Neural cell (in vitro differentiated cells): ENCODE results near the gene SLC12A3. TPM values are rescaled to one million over a fixed set of nuclear protein-coding genes. Genes with fewer than 3 reads are reported as not detected.
A peak's percentile ranks its signal among the peaks of the same experiment; 100 is the strongest.

ENCODE experiments used
- H2AFZ ChIP-seq: fragments of 200-600, 300-800 bp; sonication (generic), shearing (Covaris generic); 2 replicates; pipeline ENCODE4 v1.6.0; 2014; ENCODE audit warnings: low read depth, mild to moderate bottlenecking, antibody characterized with exemption, low read length, moderate library complexity
- H3F3A ChIP-seq: fragments of 200-600 bp; shearing (Covaris generic); 2 replicates; pipeline ENCODE4 v1.6.1; 2016; ENCODE audit warnings: mild to moderate bottlenecking, moderate library complexity, mixed read lengths, antibody characterized with exemption, low read length; ENCODE audit not compliant: insufficient read depth, poor library complexity, severe bottlenecking
- H3K27ac ChIP-seq: fragments of 200-600, 300-800 bp; sonication (generic), shearing (Covaris generic); 2 replicates; pipeline ENCODE4 v1.5.1; 2014; ENCODE audit warnings: mild to moderate bottlenecking, low read length, moderate library complexity
- H3K27me3 ChIP-seq: fragments of 300-800, 200-600 bp; sonication (generic), shearing (Covaris generic); 2 replicates; pipeline ENCODE4 v1.6.0; 2014; ENCODE audit warnings: mild to moderate bottlenecking, low read depth, low read length, moderate library complexity; ENCODE audit not compliant: insufficient read depth
- H3K36me3 ChIP-seq: fragments of 300-800, 200-600 bp; sonication (generic), shearing (Covaris generic); 2 replicates; pipeline ENCODE4 v1.5.1; 2014; ENCODE audit warnings: mild to moderate bottlenecking, antibody characterized with exemption, low read length, moderate library complexity; ENCODE audit not compliant: insufficient read depth
- H3K4me2 ChIP-seq: fragments of 300-800, 200-600 bp; sonication (generic), shearing (Covaris generic); 2 replicates; pipeline ENCODE4 v1.6.0; 2014; ENCODE audit warnings: mild to moderate bottlenecking, low read length
- H3K4me3 ChIP-seq: fragments of 300-800, 200-600 bp; sonication (generic), shearing (Covaris generic); 2 replicates; pipeline ENCODE4 v1.5.1; 2014; ENCODE audit warnings: mild to moderate bottlenecking, low read length, moderate library complexity
- H3K79me2 ChIP-seq: fragments of 200-600 bp; shearing (Covaris generic); replicated peaks from 2 replicates; pipeline ENCODE4 v1.6.0; 2014; ENCODE audit warnings: mild to moderate bottlenecking, low read length, moderate library complexity; ENCODE audit not compliant: insufficient read depth
- H3K9ac ChIP-seq: fragments of 300-800, 200-600 bp; sonication (generic), shearing (Covaris generic); 2 replicates; pipeline ENCODE4 v1.6.1; 2016; ENCODE audit warnings: mild to moderate bottlenecking, low read length, mixed read lengths
- H3K9me2 ChIP-seq: fragments of 200-600 bp; shearing (Covaris generic); 2 replicates; pipeline ENCODE4 v1.6.1; 2016; ENCODE audit warnings: mild to moderate bottlenecking, low read length, mixed read lengths; ENCODE audit not compliant: insufficient read depth
- H3K9me3 ChIP-seq: fragments of 200-600, 300-800 bp; sonication (generic), shearing (Covaris generic); 2 replicates; pipeline ENCODE4 v1.6.1; 2016; ENCODE audit warnings: mild to moderate bottlenecking, mixed run types, low read length, moderate library complexity, mixed read lengths
- H4K20me1 ChIP-seq: fragments of 200-600 bp; shearing (Covaris generic); 2 replicates; pipeline ENCODE4 v1.6.1; 2016; ENCODE audit warnings: mild to moderate bottlenecking, mixed run types; ENCODE audit not compliant: insufficient read depth
- EP300 ChIP-seq: fragments of 450-650 bp; conservative IDR thresholded peaks from 2 replicates; pipeline ENCODE4 v1.6.1; 2014; ENCODE audit warnings: antibody characterized with exemption, mild to moderate bottlenecking, moderate library complexity; ENCODE audit not compliant: poor library complexity, severe bottlenecking
- EZH2 ChIP-seq: fragments of 200-600, 300-800 bp; shearing (Covaris generic), sonication (generic); IDR thresholded peaks from 2 replicates; pipeline ENCODE4 v1.6.1; 2014; ENCODE audit warnings: antibody characterized with exemption, low read length, borderline replicate concordance, mild to moderate bottlenecking; ENCODE audit not compliant: insufficient read depth, poor library complexity, severe bottlenecking
- MXI1 ChIP-seq: fragments of 450-650 bp; conservative IDR thresholded peaks from 2 replicates; pipeline ENCODE4 v1.6.1; 2014; ENCODE audit warnings: antibody characterized with exemption, mild to moderate bottlenecking; ENCODE audit not compliant: poor library complexity, severe bottlenecking
- POLR2AphosphoS5 ChIP-seq: IDR thresholded peaks from 2 replicates; pipeline ENCODE4 v1.6.1; 2012
- RAD21 ChIP-seq: fragments of 450-650 bp; conservative IDR thresholded peaks from 2 replicates; pipeline ENCODE4 v1.6.1; 2014; ENCODE audit warnings: antibody characterized with exemption, mild to moderate bottlenecking, moderate library complexity
- REST ChIP-seq: IDR thresholded peaks from 2 replicates; pipeline ENCODE4 v1.6.1; 2012; ENCODE audit warnings: borderline replicate concordance
- SMC3 ChIP-seq: fragments of 450-650 bp; conservative IDR thresholded peaks from 2 replicates; pipeline ENCODE4 v1.6.1; 2014; ENCODE audit warnings: antibody characterized with exemption, mild to moderate bottlenecking, moderate library complexity; ENCODE audit not compliant: poor library complexity
- TAF1 ChIP-seq: IDR thresholded peaks from 2 replicates; pipeline ENCODE4 v1.6.1; 2012; ENCODE audit warnings: low read depth
- polyA plus RNA-seq: library from polyadenylated mRNA; depleted of rRNA; stranded (reverse); fragments of >200 nt; gene quantifications from 2 replicates; pipeline ENCODE4 v1.2.3, GENCODE V29; 2014
- TF ChIP-seq, protein P1 (sequence below): fragments of 450-650 bp; IDR thresholded peaks from 2 replicates; pipeline ENCODE4 v1.5.1; 2014; ENCODE audit warnings: antibody characterized with exemption, mild to moderate bottlenecking, moderate library complexity; ENCODE audit not compliant: poor library complexity, severe bottlenecking

Gene SLC12A3
- polyA plus RNA-seq, 1 donor from 2014 or later = 0.09 TPM

GRCh38 chr16:56931892-56932720 is 67.1 kb downstream of the SLC12A3 start, which contains the start of gene HERPUD1:
TSS of gene HERPUD1 (plus strand) at chr16:56932142. CDS start at chr16:56932245, 103 bp downstream.
- peak within 1 kb of the TSS; percentile 72 for H3K4me2 ChIP-seq
- peaks cover 24% of the 10 kb centered on the region for H3K79me2 ChIP-seq
- TF ChIP-seq REST = peak; percentile 96
- TF ChIP-seq POLR2AphosphoS5 = peak; percentile 94
- peak; percentile 99 for TF ChIP-seq TAF1
- TF ChIP-seq MXI1 = peak; percentile 66
- TF ChIP-seq, protein P1, sequence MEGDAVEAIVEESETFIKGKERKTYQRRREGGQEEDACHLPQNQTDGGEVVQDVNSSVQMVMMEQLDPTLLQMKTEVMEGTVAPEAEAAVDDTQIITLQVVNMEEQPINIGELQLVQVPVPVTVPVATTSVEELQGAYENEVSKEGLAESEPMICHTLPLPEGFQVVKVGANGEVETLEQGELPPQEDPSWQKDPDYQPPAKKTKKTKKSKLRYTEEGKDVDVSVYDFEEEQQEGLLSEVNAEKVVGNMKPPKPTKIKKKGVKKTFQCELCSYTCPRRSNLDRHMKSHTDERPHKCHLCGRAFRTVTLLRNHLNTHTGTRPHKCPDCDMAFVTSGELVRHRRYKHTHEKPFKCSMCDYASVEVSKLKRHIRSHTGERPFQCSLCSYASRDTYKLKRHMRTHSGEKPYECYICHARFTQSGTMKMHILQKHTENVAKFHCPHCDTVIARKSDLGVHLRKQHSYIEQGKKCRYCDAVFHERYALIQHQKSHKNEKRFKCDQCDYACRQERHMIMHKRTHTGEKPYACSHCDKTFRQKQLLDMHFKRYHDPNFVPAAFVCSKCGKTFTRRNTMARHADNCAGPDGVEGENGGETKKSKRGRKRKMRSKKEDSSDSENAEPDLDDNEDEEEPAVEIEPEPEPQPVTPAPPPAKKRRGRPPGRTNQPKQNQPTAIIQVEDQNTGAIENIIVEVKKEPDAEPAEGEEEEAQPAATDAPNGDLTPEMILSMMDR = peak; percentile 48
- peak; percentile 39 for TF ChIP-seq RAD21
- peak; percentile 31 for TF ChIP-seq SMC3
- peak; percentile 69 for TF ChIP-seq EP300
- TF ChIP-seq EZH2 = no peak

DNA sequence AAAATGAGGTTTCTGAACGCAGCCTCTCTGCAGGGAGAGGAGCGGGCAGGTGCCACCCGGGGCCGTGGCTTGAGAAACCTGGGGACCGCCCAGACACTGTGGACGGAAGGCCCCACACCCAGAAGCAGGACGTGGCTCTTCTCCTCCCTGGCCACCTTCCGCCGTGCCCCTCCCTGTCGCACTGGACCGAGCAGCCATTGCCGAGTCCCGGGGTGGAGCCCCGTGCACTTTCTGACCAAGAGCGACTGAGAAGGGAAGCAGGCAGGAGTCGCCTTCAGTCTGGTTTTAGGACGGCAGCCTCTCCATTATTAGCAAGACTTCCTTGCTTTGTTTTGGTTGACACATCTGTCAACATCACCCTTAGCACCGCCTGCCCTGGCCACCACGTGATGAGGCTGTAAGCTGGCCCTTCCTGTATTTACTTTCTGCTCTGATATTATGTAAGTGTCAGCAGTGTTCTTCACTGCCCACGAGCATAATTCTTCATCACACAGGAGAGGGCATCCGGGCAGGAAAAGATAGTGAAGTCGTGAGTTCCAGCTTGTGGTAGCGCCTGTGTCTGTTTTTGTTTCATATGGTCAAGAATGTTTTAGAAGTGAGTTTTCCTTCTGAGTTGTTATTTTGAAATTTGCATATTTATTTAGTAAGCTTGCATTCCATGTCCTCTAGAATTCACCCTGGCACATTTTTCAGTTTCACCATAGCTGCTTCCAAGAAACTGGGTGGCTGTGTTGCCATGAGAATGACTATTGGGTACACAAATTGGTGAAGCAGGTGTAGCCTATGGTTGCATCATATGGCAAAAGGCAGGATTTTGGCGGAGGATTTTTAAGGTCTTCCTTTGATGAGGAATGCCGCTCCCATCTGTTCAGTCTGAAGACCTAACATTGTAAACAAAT is 68.0 kb downstream of the SLC12A3 start:
- H3K27ac ChIP-seq = peak overlapping the region; percentile 85
- H3K27me3 ChIP-seq = no peaks in the 10 kb centered on the region
- peak overlapping the region; percentile 95 for H3K9ac ChIP-seq
- H4K20me1 ChIP-seq = no peaks in the 10 kb centered on the region
- no peaks in the 10 kb centered on the region for H3F3A ChIP-seq
- H3K9me3 ChIP-seq = no peaks in the 10 kb centered on the region
- no peaks in the 10 kb centered on the region for H3K9me2 ChIP-seq
- H3K36me3 ChIP-seq = peaks cover 4% of the 10 kb centered on the region
- peaks cover 24% of the 10 kb centered on the region for H3K79me2 ChIP-seq
- H3K4me3 ChIP-seq = peak overlapping the region; percentile 89
- H2AFZ ChIP-seq = peak overlapping the region; percentile 57
- peak; percentile 62 for TF ChIP-seq MXI1
- no peak for TF ChIP-seq TAF1
- no peak for TF ChIP-seq RAD21
- peak overlapping the region; percentile 72 for H3K4me2 ChIP-seq

More at GRCh38 chr16:56931892-56932720, 67.1 kb downstream of the SLC12A3 start, which contains the start of gene HERPUD1:
- Histone ChIP-seq H3K9ac (peak within 1 kb of the TSS; percentile 95), H4K20me1 (no peaks in the 10 kb centered on the region), H2AFZ (peak within 1 kb of the TSS; percentile 65), H3K9me3 (no peaks in the 10 kb centered on the region), H3K4me3 (peak within 1 kb of the TSS; percentile 89), H3K27ac (peak within 1 kb of the TSS; percentile 85), H3K27me3 (no peaks in the 10 kb centered on the region), H3K36me3 (peaks cover 4% of the 10 kb centered on the region), H3K9me2 (no peaks in the 10 kb centered on the region), H3F3A (no peaks in the 10 kb centered on the region)
